NB4 (cell line): ENCODE measurements around the gene HOXB8.

Experiments used
- CTCF ChIP-seq: IDR thresholded peaks from one replicate; pipeline ENCODE4 v1.5.1; 2012; ENCODE audit warnings: low read depth, low read length
- MAX ChIP-seq: IDR thresholded peaks from 2 replicates; pipeline ENCODE4 v1.6.1; 2011; ENCODE audit warnings: low read depth, low read length

GRCh38 chr17:48622857-48623256 lies 7.8 kb upstream of the HOXB8 start:
- TF ChIP-seq MAX (no peak), CTCF (no peak)
